Measurements from ENCODE around the gene HTRA2. TPM values are rescaled to one million over a fixed set of nuclear protein-coding genes. Genes with fewer than 3 reads are reported as not detected.
A peak's percentile ranks its signal among the peaks of the same experiment; 100 is the strongest.

HTRA2 gene
- total and polyA plus RNA-seq, 9 of the 15 experiments (the other 6 are each of a cell fraction or from before 2014, with no cell fraction given): 54.2 to 71.2 (median 65.8) TPM

DNA sequence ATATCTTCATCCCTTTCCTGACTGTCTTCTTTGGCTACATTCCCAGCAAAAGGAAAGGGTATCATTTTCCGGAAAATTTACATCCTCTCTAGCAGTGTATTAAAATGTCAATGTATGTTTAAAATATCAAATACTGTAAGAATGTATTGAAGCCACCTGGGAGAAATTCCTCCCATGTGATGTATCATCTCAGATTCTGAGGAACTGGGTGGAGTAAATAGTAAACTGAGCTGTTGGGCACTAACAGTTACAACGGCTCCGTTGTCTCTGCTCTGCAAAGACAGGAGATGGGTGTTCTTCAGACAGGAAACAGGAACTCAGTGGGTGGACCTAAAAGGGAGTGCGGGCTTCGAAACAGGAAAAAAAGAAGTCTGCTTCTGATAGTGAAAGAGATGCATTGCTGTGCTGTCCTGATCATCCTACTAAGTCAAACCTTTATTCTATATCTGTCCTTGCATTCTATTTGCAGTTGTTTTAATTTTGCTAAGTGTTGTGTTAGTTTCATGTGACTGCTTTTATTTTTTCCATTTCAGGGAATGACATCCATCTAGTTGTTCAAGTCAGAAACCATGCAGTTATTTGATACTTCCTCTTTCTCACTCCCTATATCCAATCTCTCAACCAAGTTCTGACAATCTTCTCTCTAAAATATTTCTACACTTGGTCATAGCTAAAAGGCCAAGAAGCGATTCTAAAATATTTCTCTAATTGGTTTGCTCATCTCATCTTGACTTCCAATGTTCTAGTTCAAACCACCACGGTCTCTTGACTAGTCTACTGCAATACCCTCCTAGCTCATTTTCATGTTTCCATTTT, 44.2 kb downstream of the HTRA2 start (continued):
- TF ChIP-seq, protein P1, sequence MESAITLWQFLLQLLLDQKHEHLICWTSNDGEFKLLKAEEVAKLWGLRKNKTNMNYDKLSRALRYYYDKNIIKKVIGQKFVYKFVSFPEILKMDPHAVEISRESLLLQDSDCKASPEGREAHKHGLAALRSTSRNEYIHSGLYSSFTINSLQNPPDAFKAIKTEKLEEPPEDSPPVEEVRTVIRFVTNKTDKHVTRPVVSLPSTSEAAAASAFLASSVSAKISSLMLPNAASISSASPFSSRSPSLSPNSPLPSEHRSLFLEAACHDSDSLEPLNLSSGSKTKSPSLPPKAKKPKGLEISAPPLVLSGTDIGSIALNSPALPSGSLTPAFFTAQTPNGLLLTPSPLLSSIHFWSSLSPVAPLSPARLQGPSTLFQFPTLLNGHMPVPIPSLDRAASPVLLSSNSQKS (CRISPR knock-in tag; IDR thresholded peaks at IDR 0.05): no peak
- TF ChIP-seq NRF1 (conservative IDR thresholded peaks at IDR 0.05 in 1 of 2, IDR thresholded peaks at IDR 0.05 in 1 of 2) (no peak; a peak in 2 of 4 replicates), SP1 (CRISPR knock-in tag; IDR thresholded peaks at IDR 0.05) (no peak), SP2 (IDR thresholded peaks at IDR 0.05; ENCODE audit: extremely low read depth, low read depth, low read length, poor library complexity, severe bottlenecking) (no peak), RBM22 (IDR thresholded peaks at IDR 0.05; ENCODE audit: low read depth, low read length, poor library complexity, severe bottlenecking) (no peak), RHOXF2B (CRISPR knock-in tag; conservative IDR thresholded peaks at IDR 0.05) (no peak), TCF7L2 (IDR thresholded peaks at IDR 0.05; ENCODE audit: low read depth, low read length) (no peak), KDM1A (IDR thresholded peaks at IDR 0.05) (no peak), TARDBP (IDR thresholded peaks at IDR 0.05) (no peak), ZKSCAN8 (CRISPR knock-in tag; IDR thresholded peaks at IDR 0.05) (no peak), CREBBP (IDR thresholded peaks at IDR 0.05; ENCODE audit: low read depth, low read length) (no peak), KAT7 (CRISPR knock-in tag; IDR thresholded peaks at IDR 0.05; ENCODE audit: borderline replicate concordance) (0 out of 2 replicates have a peak, but pooled peaks have one; percentile 36), GABPA (tag; conservative IDR thresholded peaks at IDR 0.05; ENCODE audit: low read depth) (peak; percentile 87), CBX1 (IDR thresholded peaks at IDR 0.05; ENCODE audit: low read depth) (no peak), POLR2B (IDR thresholded peaks at IDR 0.05; ENCODE audit: low read depth, partially characterized antibody) (no peak), KLF1 (tag; IDR thresholded peaks at IDR 0.05) (no peak), STAG1 (CRISPR knock-in tag; IDR thresholded peaks at IDR 0.05; ENCODE audit: borderline replicate concordance) (no peak), GATAD2B (IDR thresholded peaks at IDR 0.05; ENCODE audit: borderline replicate concordance) (no peak), MEIS2 (IDR thresholded peaks at IDR 0.05; ENCODE audit: partially characterized antibody) (no peak), TAL1 (IDR thresholded peaks at IDR 0.05) (no peak)
- TF ChIP-seq, protein P2, sequence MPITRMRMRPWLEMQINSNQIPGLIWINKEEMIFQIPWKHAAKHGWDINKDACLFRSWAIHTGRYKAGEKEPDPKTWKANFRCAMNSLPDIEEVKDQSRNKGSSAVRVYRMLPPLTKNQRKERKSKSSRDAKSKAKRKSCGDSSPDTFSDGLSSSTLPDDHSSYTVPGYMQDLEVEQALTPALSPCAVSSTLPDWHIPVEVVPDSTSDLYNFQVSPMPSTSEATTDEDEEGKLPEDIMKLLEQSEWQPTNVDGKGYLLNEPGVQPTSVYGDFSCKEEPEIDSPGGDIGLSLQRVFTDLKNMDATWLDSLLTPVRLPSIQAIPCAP (CRISPR knock-in tag; IDR thresholded peaks at IDR 0.05; ENCODE audit: borderline replicate concordance): no peak
- TF ChIP-seq, protein P3, sequence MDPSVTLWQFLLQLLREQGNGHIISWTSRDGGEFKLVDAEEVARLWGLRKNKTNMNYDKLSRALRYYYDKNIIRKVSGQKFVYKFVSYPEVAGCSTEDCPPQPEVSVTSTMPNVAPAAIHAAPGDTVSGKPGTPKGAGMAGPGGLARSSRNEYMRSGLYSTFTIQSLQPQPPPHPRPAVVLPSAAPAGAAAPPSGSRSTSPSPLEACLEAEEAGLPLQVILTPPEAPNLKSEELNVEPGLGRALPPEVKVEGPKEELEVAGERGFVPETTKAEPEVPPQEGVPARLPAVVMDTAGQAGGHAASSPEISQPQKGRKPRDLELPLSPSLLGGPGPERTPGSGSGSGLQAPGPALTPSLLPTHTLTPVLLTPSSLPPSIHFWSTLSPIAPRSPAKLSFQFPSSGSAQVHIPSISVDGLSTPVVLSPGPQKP (CRISPR knock-in tag; IDR thresholded peaks at IDR 0.05): no peak
- TF ChIP-seq, protein P4, sequence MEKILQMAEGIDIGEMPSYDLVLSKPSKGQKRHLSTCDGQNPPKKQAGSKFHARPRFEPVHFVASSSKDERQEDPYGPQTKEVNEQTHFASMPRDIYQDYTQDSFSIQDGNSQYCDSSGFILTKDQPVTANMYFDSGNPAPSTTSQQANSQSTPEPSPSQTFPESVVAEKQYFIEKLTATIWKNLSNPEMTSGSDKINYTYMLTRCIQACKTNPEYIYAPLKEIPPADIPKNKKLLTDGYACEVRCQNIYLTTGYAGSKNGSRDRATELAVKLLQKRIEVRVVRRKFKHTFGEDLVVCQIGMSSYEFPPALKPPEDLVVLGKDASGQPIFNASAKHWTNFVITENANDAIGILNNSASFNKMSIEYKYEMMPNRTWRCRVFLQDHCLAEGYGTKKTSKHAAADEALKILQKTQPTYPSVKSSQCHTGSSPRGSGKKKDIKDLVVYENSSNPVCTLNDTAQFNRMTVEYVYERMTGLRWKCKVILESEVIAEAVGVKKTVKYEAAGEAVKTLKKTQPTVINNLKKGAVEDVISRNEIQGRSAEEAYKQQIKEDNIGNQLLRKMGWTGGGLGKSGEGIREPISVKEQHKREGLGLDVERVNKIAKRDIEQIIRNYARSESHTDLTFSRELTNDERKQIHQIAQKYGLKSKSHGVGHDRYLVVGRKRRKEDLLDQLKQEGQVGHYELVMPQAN (IDR thresholded peaks at IDR 0.05; ENCODE audit: borderline replicate concordance): no peak
- TF ChIP-seq, protein P5, sequence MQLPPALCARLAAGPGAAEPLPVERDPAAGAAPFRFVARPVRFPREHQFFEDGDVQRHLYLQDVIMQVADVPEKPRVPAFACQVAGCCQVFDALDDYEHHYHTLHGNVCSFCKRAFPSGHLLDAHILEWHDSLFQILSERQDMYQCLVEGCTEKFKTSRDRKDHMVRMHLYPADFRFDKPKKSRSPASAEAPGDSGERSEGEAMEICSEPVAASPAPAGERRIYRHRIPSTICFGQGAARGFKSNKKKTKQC (CRISPR knock-in tag; IDR thresholded peaks at IDR 0.05): no peak

Measured in K562 (cell line).